NCI-H345 treated with DMSO at 0.1 percent for 48 hours (cell line): ENCODE results near the gene NAAA.
"Not testable (repeated sequence)": the region's sequence is repeated elsewhere in the genome, so short reads cannot be mapped to it uniquely, and the experiment has no call there.

Experiments
- DNase-seq: peaks from one replicate; lab custom pipeline; 2025; ENCODE audit not compliant: unreplicated experiment; lab: John Stamatoyannopoulos, UW

NAAA gene

DNA sequence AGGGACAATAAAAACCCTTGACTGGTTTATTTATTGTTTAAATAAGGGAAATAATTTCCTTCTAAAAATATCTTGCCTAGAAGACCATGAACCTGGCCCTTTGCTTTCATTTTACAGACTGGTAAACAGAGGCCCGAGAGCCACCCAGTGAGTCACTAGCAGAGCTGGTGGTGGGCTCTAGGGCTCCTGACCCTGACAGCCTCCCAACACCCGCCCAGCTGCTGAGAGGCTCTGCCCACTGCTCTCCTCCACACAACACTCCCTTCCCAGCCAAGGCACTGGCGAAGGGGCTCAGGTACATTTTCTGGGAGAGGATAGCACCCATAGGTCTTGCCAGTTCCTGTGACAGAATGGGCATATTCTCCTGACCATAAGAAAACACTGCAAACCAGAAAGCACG is 20.5 kb downstream of the NAAA start:
- no peak for DNase-seq

DNA sequence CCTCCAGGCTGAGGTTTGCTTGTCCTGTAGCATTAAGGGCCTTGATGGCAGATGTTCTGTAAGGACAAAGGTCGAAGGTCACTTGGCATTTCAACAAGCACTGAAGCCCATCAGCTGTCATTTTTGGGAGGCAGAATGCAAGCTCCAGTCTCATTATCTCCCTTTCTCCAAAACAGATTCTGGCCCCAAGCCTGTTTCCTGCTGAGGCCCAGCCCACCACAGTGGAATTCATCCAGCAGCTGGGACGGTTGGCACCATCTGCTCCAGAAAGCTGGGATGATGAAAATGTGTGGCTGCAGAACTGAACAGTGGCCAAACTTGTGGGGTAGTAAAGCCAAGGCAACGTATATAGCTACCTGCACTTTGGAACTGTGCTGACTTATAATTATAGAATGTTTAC is 20.9 kb downstream of the NAAA start:
- no peak for DNase-seq

DNA sequence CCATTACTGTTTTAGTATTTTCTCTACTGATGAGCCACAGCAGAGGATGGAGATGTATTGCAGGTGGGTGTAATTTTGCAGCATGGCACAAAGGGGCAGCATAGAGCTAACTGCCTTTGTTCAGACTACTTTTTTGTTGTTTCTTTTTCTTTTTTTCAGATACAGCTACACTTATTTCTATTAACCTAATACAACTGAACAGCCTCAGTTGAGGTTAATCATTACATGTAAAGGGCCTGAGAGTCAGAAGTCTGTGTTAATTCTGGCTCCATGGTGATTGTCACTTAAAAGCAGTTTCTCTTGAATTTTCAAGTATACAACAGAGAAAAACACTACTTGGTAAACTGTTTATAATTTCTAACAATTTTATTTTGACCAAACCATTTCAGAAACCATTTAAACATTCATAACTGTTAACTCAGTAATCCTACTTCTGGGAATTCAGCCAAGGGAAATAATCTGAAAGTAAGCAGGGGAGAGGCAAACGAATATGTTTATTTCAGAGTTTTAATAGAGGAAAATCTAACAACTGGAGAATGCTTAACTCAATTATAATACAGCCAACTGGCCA is 24.6 kb downstream of the NAAA start:
- no peak for DNase-seq

DNA sequence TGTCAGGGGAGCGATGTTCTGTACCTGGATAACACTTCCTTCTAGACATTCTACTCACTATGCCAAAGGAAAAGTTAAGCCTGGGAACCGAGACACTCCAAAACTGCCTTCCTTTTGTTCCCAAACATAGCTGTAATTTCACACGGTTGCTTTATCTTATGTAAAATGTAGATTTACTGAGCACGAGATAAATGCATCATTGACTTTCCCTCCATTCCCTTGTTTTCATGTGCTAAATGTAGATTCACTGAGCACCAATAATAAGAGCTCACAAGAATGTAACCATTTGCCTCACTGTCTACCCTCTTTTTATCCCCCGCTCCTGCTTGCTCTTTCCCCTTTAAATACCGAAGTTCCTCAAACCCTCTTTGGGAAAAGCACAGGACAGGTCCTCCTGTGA is 27.8 kb downstream of the NAAA start:
- DNase-seq = no peak

DNA sequence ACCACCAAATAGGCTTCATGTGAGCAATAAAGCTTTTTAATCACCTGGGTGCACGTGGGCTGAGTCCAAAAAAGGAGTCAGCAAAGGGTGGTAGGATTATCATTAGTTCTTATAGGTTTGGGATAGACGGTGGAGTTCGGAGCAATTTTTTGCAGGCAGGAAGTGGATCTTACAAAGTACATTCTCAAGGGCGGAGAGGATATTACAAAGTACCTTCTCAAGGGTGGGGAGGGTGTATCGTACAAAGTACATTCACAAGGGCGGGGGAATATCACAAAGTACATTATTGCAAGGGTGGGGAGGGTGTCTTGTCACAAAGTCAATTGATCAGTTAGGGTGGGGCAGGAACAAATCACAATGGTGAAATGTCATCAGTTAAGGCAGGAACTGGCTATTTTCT is 30.0 kb downstream of the NAAA start:
- DNase-seq = not testable (repeated sequence)

DNA sequence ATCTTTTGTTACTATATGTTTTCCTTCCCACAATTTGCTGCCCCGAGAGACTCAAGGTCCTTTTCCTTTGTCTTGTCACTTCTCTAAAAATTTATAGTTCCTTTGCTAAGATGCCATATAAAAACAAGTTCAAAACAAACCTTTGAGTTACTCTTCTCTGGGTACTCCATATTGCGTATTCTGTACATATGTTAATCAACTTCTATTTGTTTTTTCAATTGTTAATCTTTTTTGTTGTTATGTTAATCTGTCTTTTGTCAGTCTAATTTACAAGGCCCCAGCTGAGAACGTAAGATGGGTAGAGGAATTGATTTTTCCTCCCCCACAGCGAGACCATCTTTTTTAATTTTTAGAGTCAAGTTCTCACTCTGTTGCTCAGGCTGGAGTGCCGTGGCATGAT is 31.4 kb downstream of the NAAA start:
- DNase-seq = no peak

DNA sequence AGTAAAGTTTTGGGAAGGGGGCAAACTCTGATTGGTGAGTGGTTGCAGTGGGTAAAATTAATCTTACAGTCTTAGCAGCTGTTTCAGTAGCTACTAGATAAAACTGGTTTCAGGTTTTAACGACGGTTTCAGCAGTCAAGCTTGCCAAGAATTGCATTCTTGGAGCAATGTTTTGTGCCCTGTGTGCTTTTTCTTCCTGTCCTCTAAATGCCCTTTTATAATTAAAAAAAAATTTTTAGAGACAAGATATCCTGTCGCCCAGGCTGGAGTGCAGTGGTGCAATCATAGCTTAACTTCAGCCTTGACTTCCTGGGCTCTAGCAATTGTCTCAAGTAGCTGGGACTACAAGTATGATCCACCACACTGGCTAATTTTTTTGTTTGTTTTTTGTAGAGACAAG is 32.3 kb downstream of the NAAA start:
- no peak for DNase-seq

DNA sequence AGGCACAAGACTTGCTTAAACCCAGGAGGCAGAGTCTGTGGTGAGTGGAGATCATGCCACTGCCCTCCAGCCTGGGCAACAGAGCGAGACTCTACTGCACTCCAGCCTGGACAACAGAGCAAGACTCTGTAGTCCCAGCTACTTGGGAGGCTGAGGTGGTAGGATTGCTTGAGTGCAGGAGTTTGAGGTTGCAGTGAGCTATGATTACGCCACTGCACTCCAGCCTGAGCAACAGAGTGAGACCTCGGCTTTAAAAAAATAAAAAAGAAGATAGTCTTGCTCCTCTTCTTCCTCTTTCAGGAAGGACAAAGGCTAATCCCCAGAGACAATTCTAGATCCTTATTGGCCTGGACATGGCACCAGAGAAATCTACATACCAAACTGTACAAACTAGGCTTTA is 32.8 kb downstream of the NAAA start:
- no peak for DNase-seq

DNA sequence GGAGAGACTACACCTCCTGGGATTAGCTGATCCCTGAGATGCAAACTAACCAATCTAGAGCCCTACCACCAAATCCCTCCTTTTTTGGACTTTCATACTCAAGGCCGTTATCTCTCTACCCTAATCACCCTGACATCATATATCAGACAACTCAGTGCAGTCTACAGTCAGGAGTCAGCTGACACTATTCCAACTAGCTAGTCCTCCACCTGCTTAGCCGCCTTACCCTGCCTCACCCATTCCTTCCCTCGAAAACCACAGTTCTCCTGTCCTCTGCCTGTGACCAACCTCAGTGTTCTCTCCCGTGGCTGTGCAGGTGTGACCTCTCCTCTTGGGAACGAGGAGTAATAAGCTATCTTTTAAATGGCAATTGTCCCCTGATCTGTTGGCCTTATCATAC is 36.7 kb downstream of the NAAA start:
- no peak for DNase-seq

DNA sequence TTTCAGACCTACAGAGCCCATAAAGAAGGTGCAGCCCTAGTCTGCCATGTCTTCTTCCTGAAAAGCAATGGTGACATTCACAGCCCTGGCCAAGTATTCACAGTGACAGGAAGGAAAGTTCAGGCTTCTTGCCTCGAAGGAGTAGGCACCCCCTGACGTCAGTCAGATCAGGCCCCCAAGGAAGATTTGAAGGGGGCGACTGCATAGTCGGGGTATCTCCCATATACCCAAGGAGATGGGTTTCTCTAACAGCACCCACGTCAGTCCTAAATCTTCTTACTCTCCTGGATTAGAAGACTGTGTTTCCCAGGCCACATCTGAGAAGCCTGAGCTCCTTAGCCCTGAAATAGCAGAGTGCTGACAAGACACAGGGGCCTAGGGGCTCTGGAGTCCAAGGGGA is 38.5 kb downstream of the NAAA start, which contains the start of gene PPEF2:
TSS of gene PPEF2 (minus strand) at position 101 of the 400 bp plus-strand sequence. CDS start 6,127 bp downstream, outside the sequence.
- DNase-seq = no peak

DNA sequence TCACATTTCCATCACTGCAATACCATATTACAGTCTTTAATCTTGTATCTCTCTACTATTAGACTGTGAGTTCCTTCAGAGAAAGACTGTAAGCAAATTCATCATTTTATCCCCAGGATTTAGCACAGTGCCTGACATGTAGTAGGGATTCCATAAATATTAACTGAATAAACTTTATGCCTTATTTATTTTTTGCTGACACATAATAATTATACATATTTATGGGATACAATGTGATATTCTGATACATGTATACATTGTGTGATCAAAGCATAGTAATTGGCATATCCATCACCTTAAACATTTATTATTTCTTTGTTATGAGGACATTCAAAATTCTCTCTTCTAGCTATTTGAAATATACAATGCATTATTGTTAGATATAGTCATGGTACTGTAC is 42.3 kb downstream of the NAAA start:
- no peak for DNase-seq

DNA sequence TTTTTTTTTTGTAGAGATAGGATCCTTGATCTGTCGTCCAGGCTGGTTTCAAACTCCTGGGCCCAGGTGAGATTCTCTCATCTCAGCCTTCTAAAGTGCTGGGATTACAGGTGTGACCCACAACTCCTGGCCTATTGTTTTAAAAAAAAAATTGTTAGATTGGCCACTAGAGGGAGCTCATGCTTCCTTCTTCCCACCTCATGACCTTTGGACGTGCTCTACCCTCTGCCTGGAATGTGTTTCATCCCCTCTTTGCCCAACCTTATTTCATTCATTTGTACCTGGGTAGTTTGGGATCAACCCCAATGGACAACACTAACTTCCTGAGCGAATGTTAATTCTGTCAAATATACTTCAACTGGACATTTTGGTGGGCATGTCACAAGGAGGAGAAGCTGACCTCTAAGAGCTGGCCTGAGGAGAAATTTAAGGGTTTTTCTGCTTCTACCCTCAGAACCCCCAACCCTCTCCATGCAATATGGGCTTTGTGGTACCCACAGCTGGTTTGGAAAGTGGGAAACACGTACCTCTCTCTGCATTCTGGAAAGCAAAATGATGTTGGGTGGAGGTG is 45.0 kb downstream of the NAAA start:
- no peak for DNase-seq

DNA sequence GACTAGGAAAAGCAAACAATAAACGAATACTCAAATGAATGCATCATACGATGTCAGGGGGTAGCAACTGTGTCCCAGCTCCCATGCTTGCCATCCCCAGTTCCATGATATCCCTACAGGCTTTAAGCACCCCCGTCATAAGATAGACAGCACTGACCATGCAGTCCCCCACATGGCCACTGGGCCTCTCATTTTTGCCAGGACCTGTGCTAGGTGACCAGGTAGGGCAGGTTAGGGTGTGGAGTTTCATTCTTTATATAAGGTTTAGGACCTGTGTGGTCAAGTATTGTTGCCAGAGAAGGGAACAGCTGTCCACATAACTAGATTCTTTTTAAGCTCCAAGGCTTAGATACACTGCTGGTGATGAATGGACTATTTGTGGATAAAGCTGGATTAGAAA is 48.3 kb downstream of the NAAA start:
- DNase-seq = no peak

DNA sequence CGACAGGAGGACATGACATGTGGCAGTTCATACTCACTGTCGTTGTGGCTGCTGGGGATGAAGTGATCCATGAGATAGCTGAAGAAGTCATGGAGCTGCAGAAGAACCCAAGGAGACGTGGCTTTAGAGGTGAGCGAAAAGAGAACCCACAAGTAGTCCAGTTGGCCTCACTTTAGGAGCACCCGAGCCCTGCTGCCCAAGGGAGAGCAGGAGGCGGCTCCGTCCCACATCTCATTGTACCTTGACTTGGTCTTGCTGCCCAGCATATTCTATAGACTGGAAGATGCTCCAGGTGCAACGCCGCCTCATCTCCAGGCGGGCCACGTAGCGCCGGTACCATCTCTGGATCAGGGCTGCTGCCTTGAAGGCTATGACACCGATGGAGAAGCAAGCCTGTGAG is 49.2 kb downstream of the NAAA start:
- no peak for DNase-seq

DNA sequence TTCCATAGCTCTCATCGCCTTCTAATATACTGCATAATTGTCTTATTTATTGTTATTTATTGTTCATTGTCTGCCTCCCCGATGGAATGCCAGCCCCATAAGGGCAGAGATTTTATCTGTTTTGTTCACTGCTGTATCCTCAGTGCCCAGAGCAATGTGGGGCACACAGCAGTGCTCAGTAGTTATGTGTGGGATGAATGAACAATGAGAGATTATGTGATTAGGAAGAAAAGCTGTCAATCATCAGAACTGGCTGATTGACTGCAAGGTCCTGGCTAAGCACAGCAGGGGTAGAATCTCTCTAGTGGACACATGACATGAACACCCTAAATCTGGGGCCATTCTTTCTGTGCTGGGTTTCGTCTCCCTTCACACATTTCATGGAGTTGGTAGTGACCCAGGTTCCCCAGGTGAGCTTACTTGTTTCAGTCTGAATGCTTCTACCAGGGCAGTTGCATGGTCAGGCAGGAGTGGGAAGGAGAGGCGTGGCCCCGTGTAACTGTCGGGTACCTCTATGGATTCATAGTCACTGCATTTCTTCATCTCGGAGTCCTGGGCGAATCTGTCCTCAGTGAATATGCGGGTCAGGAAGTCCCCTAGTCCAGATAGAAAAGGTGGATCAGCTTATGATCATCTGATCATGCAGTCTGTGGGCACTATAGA is 51.1 kb downstream of the NAAA start:
- no peak for DNase-seq

DNA sequence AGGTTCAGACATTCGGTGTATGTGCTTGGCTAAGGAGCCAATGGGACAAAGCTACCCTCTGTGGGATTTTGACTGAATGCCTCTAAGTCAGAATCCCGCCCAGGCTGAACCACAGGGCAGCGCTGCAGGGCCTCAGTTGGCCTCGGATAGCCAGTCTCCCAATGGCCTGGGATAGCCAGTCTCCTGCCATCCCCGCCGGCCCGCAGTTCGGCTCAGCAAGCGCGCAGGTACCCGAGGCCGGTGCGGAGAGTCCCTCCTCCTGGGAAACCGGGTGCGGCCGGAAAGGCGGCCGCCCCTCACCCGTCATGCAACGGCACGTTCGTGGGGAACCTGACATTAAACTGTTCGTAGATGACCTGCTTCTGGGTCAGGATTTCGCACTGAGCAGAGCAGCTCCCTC is 54.7 kb downstream of the NAAA start:
- no peak for DNase-seq

DNA sequence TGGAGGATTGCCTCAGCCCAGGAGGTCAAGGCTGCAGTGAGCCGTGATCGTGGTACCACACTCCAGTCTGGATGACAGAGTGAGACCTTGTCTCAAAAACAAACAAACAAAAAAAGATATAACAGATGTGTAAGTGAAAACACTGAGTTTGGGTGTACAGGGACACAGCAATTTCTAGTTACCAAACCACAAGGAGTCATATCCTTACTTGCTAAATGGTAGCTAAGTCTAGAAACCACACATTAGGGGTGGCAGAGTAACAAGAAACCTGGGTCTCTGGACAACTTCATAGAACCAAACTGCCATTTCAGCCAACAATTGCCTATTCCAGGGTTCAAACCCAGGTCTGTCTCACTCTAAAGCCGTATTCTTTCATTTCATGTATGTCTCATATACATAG is 59.3 kb downstream of the NAAA start:
- no peak for DNase-seq

DNA sequence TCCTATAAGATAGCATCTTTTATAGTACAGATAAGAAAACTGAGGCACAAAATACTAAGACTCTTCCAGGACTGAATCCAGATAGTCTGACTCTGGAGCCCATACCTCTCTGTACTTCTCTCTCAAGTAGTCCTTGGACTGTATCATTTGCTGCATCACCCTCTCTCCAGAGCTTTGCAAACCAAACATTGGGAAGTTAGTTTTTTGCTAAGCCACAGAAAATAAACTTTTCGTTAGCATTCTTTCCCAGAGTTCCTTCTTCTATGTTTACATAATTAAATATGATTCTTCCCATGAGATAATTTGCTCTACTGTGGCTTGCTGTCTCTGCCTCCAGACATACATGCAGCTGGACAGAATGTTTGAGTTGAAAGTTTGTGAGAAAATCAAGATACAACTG is 60.5 kb downstream of the NAAA start:
- DNase-seq = no peak

DNA sequence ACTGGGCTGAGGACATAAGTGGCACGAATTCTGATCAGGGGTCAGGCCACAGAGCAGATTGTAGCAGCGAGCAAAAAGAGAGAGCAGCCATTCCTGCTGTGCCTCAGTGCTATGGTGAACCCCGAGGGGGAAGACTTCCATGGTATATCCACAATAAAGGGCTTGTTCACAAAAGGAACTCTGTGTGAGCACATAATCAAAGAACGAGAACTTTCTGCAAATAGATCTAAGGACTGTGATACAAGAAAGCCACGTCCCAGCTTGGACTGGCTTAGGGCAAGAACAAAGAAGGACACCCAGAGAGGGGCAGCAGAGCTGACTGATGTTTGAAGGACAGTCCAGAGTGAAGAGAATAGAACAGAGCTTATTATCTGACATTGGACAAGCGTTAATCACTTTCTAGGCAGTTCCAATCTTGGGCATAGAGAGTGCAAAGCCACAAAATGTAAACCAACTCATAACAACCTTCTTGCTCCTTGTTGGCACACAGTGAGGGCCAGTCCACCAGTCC is 62.5 kb downstream of the NAAA start:
- DNase-seq = no peak

DNA sequence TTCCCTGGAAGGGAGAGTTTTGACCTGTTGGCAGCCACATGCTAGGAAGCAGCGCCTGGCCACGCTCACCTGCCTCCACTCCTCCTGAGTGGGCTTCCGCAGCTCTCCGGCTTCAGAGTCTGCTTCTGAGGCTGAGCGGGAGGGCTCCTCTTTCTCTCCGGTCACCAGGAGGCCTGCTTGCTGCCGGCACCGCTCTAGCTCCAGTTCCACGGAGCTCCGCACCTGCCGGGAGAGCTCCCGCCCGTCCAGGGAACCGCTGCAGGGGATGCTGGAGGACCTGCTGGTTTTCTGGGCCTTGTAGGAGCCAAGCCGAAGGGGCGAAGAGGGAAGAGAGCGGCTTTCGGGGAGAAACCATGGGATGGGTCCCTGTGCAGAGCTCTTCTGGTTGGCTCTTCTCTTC is 64.6 kb downstream of the NAAA start:
- DNase-seq = no peak

DNA sequence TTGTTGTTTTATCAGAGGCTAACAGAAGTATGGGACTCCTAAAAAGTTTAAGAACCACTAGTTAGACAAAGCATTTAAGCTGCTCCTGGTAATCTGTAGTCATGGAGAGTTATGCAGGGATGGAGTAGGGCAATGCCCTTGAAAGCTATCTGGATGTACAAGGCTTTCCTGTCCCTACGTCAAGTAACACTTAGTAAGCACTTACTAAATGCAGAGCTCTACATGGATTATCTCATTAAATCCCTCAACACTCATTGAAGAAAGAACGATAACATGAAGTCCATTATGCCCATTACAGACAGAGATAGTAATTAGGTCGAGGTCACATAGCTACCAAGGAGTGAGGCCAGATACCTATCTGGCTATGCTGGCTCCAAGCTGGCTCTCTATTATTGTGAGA is 71.7 kb downstream of the NAAA start:
- no peak for DNase-seq

DNA sequence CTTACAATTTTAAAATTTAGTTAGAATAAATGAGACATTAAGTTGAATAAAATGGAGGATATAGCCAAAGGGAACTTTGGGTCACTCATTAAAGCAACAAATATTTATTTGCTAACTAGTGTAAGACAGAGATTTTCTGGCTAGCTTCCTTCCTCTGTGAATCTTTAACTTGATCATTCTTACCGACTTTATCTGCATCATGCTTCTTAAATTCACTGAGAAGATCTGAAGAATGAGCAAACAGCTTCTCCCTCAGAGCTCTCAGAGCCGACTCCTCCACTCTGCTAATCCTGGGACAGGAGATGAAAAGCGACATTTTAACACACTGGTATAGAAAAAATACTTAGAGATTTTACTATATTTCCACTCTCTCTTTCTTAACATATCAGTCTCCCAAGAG is 73.7 kb downstream of the NAAA start:
- no peak for DNase-seq
